SK-N-SH (cell line): ENCODE results near the gene PPP2R3A. TPM values are rescaled to one million over a fixed set of nuclear protein-coding genes. Genes with fewer than 3 reads are reported as not detected.

Experiments
- CTCF ChIA-PET: fragments of 300-600, 350-600 bp; formaldehyde crosslinking; extraction: SDS; loops from one replicate; lab custom pipeline; 2021; lab: Yijun Ruan, JAX
- POLR2A ChIA-PET: fragments of 350-600 bp; sonication (Branson Sonifier 250); formaldehyde crosslinking; extraction: SDS; loops from one replicate; lab custom pipeline; 2020; ENCODE audit warnings: antibody characterized with exemption, inconsistent platforms; lab: Yijun Ruan, JAX
- DNase-seq: peaks from one replicate; pipeline ENCODE4 v3.0.0; 2012
- H2AFZ ChIP-seq: fragments of 200-600 bp; sonication (generic); 2 replicates; pipeline ENCODE4 v1.8.1; 2016; ENCODE audit warnings: antibody characterized with exemption, mild to moderate bottlenecking, low read depth
- H3F3A ChIP-seq: fragments of 200-600 bp; sonication (generic); replicated peaks from 2 replicates; pipeline ENCODE3; 2016; ENCODE audit warnings: antibody characterized with exemption, mild to moderate bottlenecking; ENCODE audit not compliant: insufficient read depth
- H3K27ac ChIP-seq, 2 experiments: fragments of 200-500 bp in 1 of 2; fragments of 200-600 bp in 1 of 2; sonication (Bioruptor generic) in 1 of 2; sonication (generic), shearing (Covaris generic) in 1 of 2; 2 replicates each; pipeline versions ENCODE4 v1.5.1 to v1.6.1; 2014 to 2016; ENCODE audit warnings: low read depth in 2 of 2, inconsistent platforms in 1 of 2, low read length in 1 of 2, mild to moderate bottlenecking in 1 of 2, mixed read lengths in 1 of 2
- H3K27me3 ChIP-seq: fragments of 200-600 bp; sonication (generic), shearing (Covaris generic); 2 replicates; pipeline ENCODE4 v1.6.1; 2016; ENCODE audit warnings: mixed run types; ENCODE audit not compliant: insufficient read depth
- H3K36me3 ChIP-seq, 2 experiments: fragments of 200-500 bp in 1 of 2; fragments of 200-600 bp in 1 of 2; sonication (Bioruptor generic) in 1 of 2; sonication (generic) in 1 of 2; replicated peaks in 1 of 2; 2 replicates each; pipeline versions ENCODE3 to v1.5.1; 2014 to 2016; ENCODE audit warnings: low read length in 1 of 2, mild to moderate bottlenecking in 1 of 2; ENCODE audit not compliant: insufficient read depth in 2 of 2, control insufficient read depth in 1 of 2
- H3K4me1 ChIP-seq, 2 experiments: fragments of 200-500 bp in 1 of 2; fragments of 200-600 bp in 1 of 2; sonication (Bioruptor generic) in 1 of 2; sonication (generic), shearing (Covaris generic) in 1 of 2; 2 replicates each; pipeline versions ENCODE4 v1.5.1 to v1.6.1; 2014 to 2016; ENCODE audit warnings: low read depth in 1 of 2, low read length in 1 of 2, mixed run types in 1 of 2; ENCODE audit not compliant: insufficient read depth in 2 of 2, control insufficient read depth in 1 of 2
- H3K4me2 ChIP-seq: fragments of 200-600 bp; sonication (generic), shearing (Covaris generic); 2 replicates; pipeline ENCODE4 v1.6.1; 2017; ENCODE audit warnings: mixed run types
- H3K4me3 ChIP-seq, 2 experiments: fragments of 200-500 bp in 1 of 2; fragments of 200-600 bp in 1 of 2; sonication (Bioruptor generic) in 1 of 2; sonication (generic), shearing (Covaris generic) in 1 of 2; 2 replicates each; pipeline versions ENCODE4 v1.5.1 to v1.8.1; 2014 to 2016; ENCODE audit warnings: low read depth in 2 of 2, inconsistent platforms in 1 of 2, low read length in 1 of 2, mild to moderate bottlenecking in 1 of 2, mixed read lengths in 1 of 2, moderate library complexity in 1 of 2
- H3K79me2 ChIP-seq: fragments of 200-600 bp; sonication (generic); 2 replicates; pipeline ENCODE4 v1.8.1; 2017; ENCODE audit warnings: mild to moderate bottlenecking; ENCODE audit not compliant: insufficient read depth
- H3K9ac ChIP-seq: fragments of 200-600 bp; sonication (generic); 2 replicates; pipeline ENCODE4 v1.6.1; 2017; ENCODE audit warnings: mixed run types
- H3K9me2 ChIP-seq: fragments of 200-600 bp; sonication (generic); 2 replicates; pipeline ENCODE4 v1.6.1; 2017; ENCODE audit warnings: mixed run types
- H3K9me3 ChIP-seq: fragments of 200-600 bp; sonication (generic); 2 replicates; pipeline ENCODE4 v1.6.1; 2017; ENCODE audit warnings: mixed run types, mild to moderate bottlenecking, moderate library complexity
- H4K20me1 ChIP-seq: fragments of 200-600 bp; sonication (generic); 2 replicates; pipeline ENCODE4 v1.6.1; 2017; ENCODE audit warnings: mild to moderate bottlenecking, mixed run types; ENCODE audit not compliant: insufficient read depth
- CHD2 ChIP-seq: fragments of 150-350 bp; IDR thresholded peaks from 2 replicates; pipeline ENCODE4 v1.6.1; 2018; ENCODE audit warnings: low read length; ENCODE audit not compliant: partially characterized antibody
- EP300 ChIP-seq, 2 experiments: IDR thresholded peaks; 2 replicates each; pipeline versions ENCODE4 v1.4.0 to v1.6.1; 2012; ENCODE audit warnings: borderline replicate concordance in 1 of 2, low read depth in 1 of 2, low read length in 1 of 2
- EZH2phosphoT487 ChIP-seq: fragments of 200-600 bp; sonication (generic); IDR thresholded peaks from 2 replicates; pipeline ENCODE4 v1.6.1; 2017; ENCODE audit warnings: low read depth, mixed run types, mild to moderate bottlenecking, antibody characterized with exemption, moderate library complexity, borderline replicate concordance
- FOSL2 ChIP-seq: IDR thresholded peaks from 2 replicates; pipeline ENCODE4 v1.4.0; 2012; ENCODE audit warnings: low read depth, mild to moderate bottlenecking, moderate library complexity, borderline replicate concordance
- FOXM1 ChIP-seq: IDR thresholded peaks from 2 replicates; pipeline ENCODE4 v1.4.0; 2012; ENCODE audit warnings: low read depth, mild to moderate bottlenecking
- GABPA ChIP-seq: IDR thresholded peaks from 2 replicates; pipeline ENCODE4 v1.4.0; 2012; ENCODE audit warnings: low read depth, mild to moderate bottlenecking
- IRF3 ChIP-seq: fragments of 150-350 bp; IDR thresholded peaks from 2 replicates; pipeline ENCODE4 v1.6.1; 2016; ENCODE audit warnings: mild to moderate bottlenecking, low read depth, low read length
- JUND ChIP-seq: IDR thresholded peaks from 2 replicates; pipeline ENCODE4 v1.4.0; 2012
- MXI1 ChIP-seq: IDR thresholded peaks from 2 replicates; pipeline ENCODE4 v1.6.1; 2012; ENCODE audit warnings: mild to moderate bottlenecking, low read depth, low read length, improper control_type of control experiment
- NRF1 ChIP-seq: IDR thresholded peaks from 2 replicates; pipeline ENCODE4 v1.6.1; 2012; ENCODE audit warnings: low read depth, mild to moderate bottlenecking, low read length
- PBX3 ChIP-seq: IDR thresholded peaks from 2 replicates; pipeline ENCODE4; 2012
- RFX5 ChIP-seq: IDR thresholded peaks from 2 replicates; pipeline ENCODE4 v1.6.1; 2012; ENCODE audit warnings: mild to moderate bottlenecking, improper control_type of control experiment, low read length
- RXRA ChIP-seq: IDR thresholded peaks from 2 replicates; pipeline ENCODE4 v1.4.0; 2012; ENCODE audit warnings: low read depth, mild to moderate bottlenecking, borderline replicate concordance
- SIN3A ChIP-seq: IDR thresholded peaks from 2 replicates; pipeline ENCODE4 v1.6.1; 2012; ENCODE audit warnings: low read depth, mild to moderate bottlenecking, low read length, moderate library complexity, borderline replicate concordance
- WGBS: methylation state at CpG from one replicate; pipeline ENCODE4 v1.1.6; 2017; ENCODE audit warnings: low lambda C conversion rate; 5-methylcytosine and 5-hydroxymethylcytosine counted together
- polyA plus RNA-seq, 3 experiments: library from polyadenylated mRNA; depleted of rRNA; stranded (reverse); fragments of >200 nt; gene quantifications; 2 replicates each; pipeline ENCODE4 v1.2.3, GENCODE V29; 2012
- TF ChIP-seq, protein P1 (sequence below): fragments of 150-350 bp; IDR thresholded peaks from 2 replicates; pipeline ENCODE4 v1.6.1; 2017; ENCODE audit warnings: antibody characterized with exemption, low read length, low read depth, borderline replicate concordance
- TF ChIP-seq, protein P2 (sequence below): IDR thresholded peaks from 2 replicates; pipeline ENCODE4 v1.6.1; 2012; ENCODE audit warnings: mild to moderate bottlenecking, low read depth, low read length, moderate library complexity
- TF ChIP-seq, protein P3 (sequence below): IDR thresholded peaks from 2 replicates; pipeline ENCODE4 v1.4.0; 2012; ENCODE audit warnings: low read depth

PPP2R3A gene
- polyA plus RNA-seq, 1 of the 3 experiments (the other 2 are of a cell fraction), result 3.9 TPM

GRCh38 chr3:135975536-135975935 is 10.0 kb downstream of the PPP2R3A start:
- Histone ChIP-seq H3K36me3 (peaks cover 0 to 12% of the 10 kb centered on the region in 2 experiments), H3K79me2 (peaks cover 99% of the 10 kb centered on the region), H2AFZ (no peak overlapping the region), H3K27ac (no peak overlapping the region), H3K27me3 (no peaks in the 10 kb centered on the region), H3K9me2 (no peaks in the 10 kb centered on the region), H3K9me3 (no peaks in the 10 kb centered on the region), H3K4me1 (no peaks in the 10 kb centered on the region; a peak in 1 of 4 replicates), H3K9ac (no peak overlapping the region), H3K4me3 (no peak overlapping the region), H3F3A (no peaks in the 10 kb centered on the region), H3K4me2 (no peak overlapping the region), H4K20me1 (peaks cover 6% of the 10 kb centered on the region)
- DNase-seq, result no peak
- no peak for TF ChIP-seq JUND
- TF ChIP-seq RFX5, result no peak
- no peak for TF ChIP-seq SIN3A
- TF ChIP-seq PBX3, result no peak
- no peak for TF ChIP-seq NRF1
- TF ChIP-seq, protein P1, sequence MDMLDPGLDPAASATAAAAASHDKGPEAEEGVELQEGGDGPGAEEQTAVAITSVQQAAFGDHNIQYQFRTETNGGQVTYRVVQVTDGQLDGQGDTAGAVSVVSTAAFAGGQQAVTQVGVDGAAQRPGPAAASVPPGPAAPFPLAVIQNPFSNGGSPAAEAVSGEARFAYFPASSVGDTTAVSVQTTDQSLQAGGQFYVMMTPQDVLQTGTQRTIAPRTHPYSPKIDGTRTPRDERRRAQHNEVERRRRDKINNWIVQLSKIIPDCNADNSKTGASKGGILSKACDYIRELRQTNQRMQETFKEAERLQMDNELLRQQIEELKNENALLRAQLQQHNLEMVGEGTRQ, result no peak
- TF ChIP-seq CHD2, result no peak
- TF ChIP-seq IRF3, result no peak
- TF ChIP-seq FOXM1, result no peak
- TF ChIP-seq GABPA, result no peak
- TF ChIP-seq RXRA, result no peak
- TF ChIP-seq EP300 (IDR thresholded peaks at IDR 0.05; ENCODE audit: borderline replicate concordance in 1 of 2, low read depth in 1 of 2, low read length in 1 of 2), result no peak
- TF ChIP-seq EZH2phosphoT487, result no peak
- TF ChIP-seq MXI1, result no peak
- TF ChIP-seq, protein P2, sequence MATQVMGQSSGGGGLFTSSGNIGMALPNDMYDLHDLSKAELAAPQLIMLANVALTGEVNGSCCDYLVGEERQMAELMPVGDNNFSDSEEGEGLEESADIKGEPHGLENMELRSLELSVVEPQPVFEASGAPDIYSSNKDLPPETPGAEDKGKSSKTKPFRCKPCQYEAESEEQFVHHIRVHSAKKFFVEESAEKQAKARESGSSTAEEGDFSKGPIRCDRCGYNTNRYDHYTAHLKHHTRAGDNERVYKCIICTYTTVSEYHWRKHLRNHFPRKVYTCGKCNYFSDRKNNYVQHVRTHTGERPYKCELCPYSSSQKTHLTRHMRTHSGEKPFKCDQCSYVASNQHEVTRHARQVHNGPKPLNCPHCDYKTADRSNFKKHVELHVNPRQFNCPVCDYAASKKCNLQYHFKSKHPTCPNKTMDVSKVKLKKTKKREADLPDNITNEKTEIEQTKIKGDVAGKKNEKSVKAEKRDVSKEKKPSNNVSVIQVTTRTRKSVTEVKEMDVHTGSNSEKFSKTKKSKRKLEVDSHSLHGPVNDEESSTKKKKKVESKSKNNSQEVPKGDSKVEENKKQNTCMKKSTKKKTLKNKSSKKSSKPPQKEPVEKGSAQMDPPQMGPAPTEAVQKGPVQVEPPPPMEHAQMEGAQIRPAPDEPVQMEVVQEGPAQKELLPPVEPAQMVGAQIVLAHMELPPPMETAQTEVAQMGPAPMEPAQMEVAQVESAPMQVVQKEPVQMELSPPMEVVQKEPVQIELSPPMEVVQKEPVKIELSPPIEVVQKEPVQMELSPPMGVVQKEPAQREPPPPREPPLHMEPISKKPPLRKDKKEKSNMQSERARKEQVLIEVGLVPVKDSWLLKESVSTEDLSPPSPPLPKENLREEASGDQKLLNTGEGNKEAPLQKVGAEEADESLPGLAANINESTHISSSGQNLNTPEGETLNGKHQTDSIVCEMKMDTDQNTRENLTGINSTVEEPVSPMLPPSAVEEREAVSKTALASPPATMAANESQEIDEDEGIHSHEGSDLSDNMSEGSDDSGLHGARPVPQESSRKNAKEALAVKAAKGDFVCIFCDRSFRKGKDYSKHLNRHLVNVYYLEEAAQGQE, result no peak
- TF ChIP-seq, protein P3, sequence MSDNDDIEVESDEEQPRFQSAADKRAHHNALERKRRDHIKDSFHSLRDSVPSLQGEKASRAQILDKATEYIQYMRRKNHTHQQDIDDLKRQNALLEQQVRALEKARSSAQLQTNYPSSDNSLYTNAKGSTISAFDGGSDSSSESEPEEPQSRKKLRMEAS, result no peak
- no peak for TF ChIP-seq FOSL2
- POLR2A ChIA-PET, result no interaction called here
- CTCF ChIA-PET, result interaction anchor here (0.6 to 0.8 kb wide), 2 partner anchors 8 to 67 kb away, joined by 3 read pairs; no protein-coding TSS in a partner anchor
- 84% methylated on average over 2 of the region's 2 CpGs for WGBS
